WERI-Rb-1 (cell line): ENCODE data around the gene ANKFN1.
A peak's percentile ranks its signal among the peaks of the same experiment; 100 is the strongest.

Source experiments
- DNase-seq: peaks from one replicate; pipeline ENCODE4 v3.0.0-alpha.2; 2020
- H3K27ac ChIP-seq: fragments of 250-450 bp; sonication (Bioruptor Pico); 2 replicates; pipeline ENCODE4 v1.5.1; 2020; ENCODE audit warnings: mild to moderate bottlenecking, moderate library complexity
- H3K27me3 ChIP-seq: fragments of 250-450 bp; sonication (Bioruptor Pico); 2 replicates; pipeline ENCODE4 v1.5.1; 2021; ENCODE audit warnings: mild to moderate bottlenecking, low read depth, moderate library complexity; ENCODE audit not compliant: insufficient read depth, severe bottlenecking
- H3K36me3 ChIP-seq: fragments of 250-450 bp; sonication (Bioruptor Pico); 2 replicates; pipeline ENCODE4 v1.5.1; 2020; ENCODE audit warnings: mild to moderate bottlenecking, moderate library complexity
- H3K4me3 ChIP-seq: 2 replicates; pipeline ENCODE4 v1.5.1; 2011; ENCODE audit warnings: low read depth, mild to moderate bottlenecking, control low read depth, low read length
- H3K9me3 ChIP-seq: fragments of 250-450 bp; sonication (Bioruptor Pico); 2 replicates; pipeline ENCODE4 v1.5.1; 2021; ENCODE audit warnings: mild to moderate bottlenecking, moderate library complexity; ENCODE audit not compliant: severe bottlenecking
- TF ChIP-seq, protein P1 (sequence below): IDR thresholded peaks from 2 replicates; pipeline ENCODE4 v1.5.1; 2011; ENCODE audit warnings: low read depth, mild to moderate bottlenecking, control low read depth, inconsistent platforms, low read length

ANKFN1 gene

GRCh38 chr17:56298846-56299245 is 145.6 kb downstream of the ANKFN1 start:
- no peak for DNase-seq
- Histone ChIP-seq H3K27me3 (peaks cover 24% of the 10 kb centered on the region), H3K4me3 (no peak overlapping the region), H3K9me3 (no peaks in the 10 kb centered on the region), H3K27ac (no peak overlapping the region), H3K36me3 (no peaks in the 10 kb centered on the region)
- TF ChIP-seq, protein P1, sequence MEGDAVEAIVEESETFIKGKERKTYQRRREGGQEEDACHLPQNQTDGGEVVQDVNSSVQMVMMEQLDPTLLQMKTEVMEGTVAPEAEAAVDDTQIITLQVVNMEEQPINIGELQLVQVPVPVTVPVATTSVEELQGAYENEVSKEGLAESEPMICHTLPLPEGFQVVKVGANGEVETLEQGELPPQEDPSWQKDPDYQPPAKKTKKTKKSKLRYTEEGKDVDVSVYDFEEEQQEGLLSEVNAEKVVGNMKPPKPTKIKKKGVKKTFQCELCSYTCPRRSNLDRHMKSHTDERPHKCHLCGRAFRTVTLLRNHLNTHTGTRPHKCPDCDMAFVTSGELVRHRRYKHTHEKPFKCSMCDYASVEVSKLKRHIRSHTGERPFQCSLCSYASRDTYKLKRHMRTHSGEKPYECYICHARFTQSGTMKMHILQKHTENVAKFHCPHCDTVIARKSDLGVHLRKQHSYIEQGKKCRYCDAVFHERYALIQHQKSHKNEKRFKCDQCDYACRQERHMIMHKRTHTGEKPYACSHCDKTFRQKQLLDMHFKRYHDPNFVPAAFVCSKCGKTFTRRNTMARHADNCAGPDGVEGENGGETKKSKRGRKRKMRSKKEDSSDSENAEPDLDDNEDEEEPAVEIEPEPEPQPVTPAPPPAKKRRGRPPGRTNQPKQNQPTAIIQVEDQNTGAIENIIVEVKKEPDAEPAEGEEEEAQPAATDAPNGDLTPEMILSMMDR: no peak

DNA sequence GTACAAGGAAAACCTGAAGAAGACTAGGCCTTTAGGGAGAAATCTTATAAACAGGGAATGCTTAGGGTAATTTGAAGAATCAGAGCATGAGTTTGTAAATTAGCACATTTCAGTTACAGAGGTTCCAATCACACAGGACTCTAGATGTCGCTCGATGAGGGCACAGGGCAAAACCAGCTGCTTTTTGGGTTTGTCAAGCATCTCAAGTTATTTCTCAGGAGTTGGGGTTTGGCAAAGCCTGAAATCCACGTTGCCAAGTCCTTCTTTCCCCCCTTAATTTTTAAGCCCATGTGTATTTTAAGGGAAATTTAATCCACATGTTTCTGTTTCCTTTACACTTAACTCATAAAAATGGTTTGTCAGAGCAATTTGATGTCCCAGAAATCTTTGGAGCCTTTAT is 146.9 kb downstream of the ANKFN1 start:
- no peaks in the 10 kb centered on the region for H3K36me3 ChIP-seq
- TF ChIP-seq, protein P1: no peak
- H3K4me3 ChIP-seq: no peak overlapping the region
- H3K27ac ChIP-seq: no peak overlapping the region
- H3K9me3 ChIP-seq: no peaks in the 10 kb centered on the region
- peaks cover 18% of the 10 kb centered on the region for H3K27me3 ChIP-seq
- DNase-seq: no peak

DNA sequence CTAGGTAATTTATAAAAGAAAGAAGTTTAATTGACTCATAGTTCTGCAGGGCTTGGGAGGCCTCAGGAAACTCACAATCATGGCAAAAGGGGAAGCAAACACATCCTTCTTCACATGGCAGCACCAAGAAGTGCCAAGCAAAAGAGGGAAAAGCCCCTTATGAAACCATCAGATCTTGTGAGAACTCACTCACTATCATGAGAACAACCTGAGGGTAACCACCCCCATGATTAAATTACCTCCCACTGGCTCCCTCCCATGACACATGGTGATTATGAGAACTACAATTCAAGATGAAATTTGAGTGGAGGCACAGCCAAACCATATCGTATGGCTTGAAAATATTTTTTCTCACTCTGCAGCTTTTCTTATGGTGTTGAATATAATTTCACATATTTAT is 151.7 kb downstream of the ANKFN1 start:
- TF ChIP-seq, protein P1: 0 out of 2 replicates have a peak, but pooled peaks have one; percentile 2
- Histone ChIP-seq H3K27me3 (peaks cover 10% of the 10 kb centered on the region), H3K9me3 (no peaks in the 10 kb centered on the region), H3K27ac (no peak overlapping the region), H3K4me3 (no peak overlapping the region), H3K36me3 (no peaks in the 10 kb centered on the region)
- DNase-seq: no peak

GRCh38 chr17:56309897-56310296 is 156.6 kb downstream of the ANKFN1 start:
- Histone ChIP-seq H3K27me3 (peaks cover 4% of the 10 kb centered on the region), H3K36me3 (no peaks in the 10 kb centered on the region), H3K9me3 (no peaks in the 10 kb centered on the region), H3K27ac (no peak overlapping the region), H3K4me3 (no peak overlapping the region)
- TF ChIP-seq, protein P1: no peak
- no peak for DNase-seq

GRCh38 chr17:56310782-56311181 is 157.5 kb downstream of the ANKFN1 start:
- Histone ChIP-seq H3K27me3 (peaks cover 4% of the 10 kb centered on the region), H3K27ac (no peak overlapping the region), H3K4me3 (no peak overlapping the region), H3K36me3 (no peaks in the 10 kb centered on the region), H3K9me3 (no peaks in the 10 kb centered on the region)
- no peak for DNase-seq
- TF ChIP-seq, protein P1: no peak

DNA sequence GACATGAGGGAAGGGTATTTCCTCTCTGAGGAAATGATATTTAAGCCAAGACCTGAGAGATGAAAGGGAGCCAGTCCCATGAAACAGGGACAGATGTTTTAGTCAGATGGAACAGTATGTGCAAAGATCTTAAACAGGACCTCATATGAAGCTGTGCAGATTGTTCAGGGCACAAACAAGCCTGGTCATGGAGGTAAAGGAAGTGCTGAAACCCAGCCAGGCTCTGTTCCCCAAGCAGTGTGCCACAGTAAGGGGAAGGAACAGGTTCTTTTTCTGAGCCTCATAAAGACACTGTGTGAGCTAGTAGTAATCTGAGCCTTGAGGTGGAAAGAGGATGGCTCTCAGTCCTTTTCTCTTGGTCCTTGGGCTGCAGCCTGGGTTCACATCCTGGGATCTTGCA is 159.9 kb downstream of the ANKFN1 start:
- Histone ChIP-seq H3K27me3 (peaks cover 4% of the 10 kb centered on the region), H3K36me3 (no peaks in the 10 kb centered on the region), H3K9me3 (no peaks in the 10 kb centered on the region), H3K27ac (no peak overlapping the region), H3K4me3 (no peak overlapping the region)
- TF ChIP-seq, protein P1: no peak
- no peak for DNase-seq
